ENCODE data around the gene TPRG1L. TPM values are rescaled to one million over a fixed set of nuclear protein-coding genes. Genes with fewer than 3 reads are reported as not detected.

TPRG1L gene
- total and polyA plus RNA-seq, 2 experiments from 2014 or later = 6.2 to 20.3 TPM

- Histone ChIP-seq H3K4me3 (peak within 1 kb of the TSS; percentile 79), H3K9me2 (ENCODE audit: insufficient read depth) (no peaks in the 10 kb centered on the region), H2AFZ (peak within 1 kb of the TSS; percentile 99), H3K27ac (ENCODE audit: low read depth) (no peak within 1 kb of the TSS), H3K4me2 (peak within 1 kb of the TSS; percentile 93), H3K27me3 (ENCODE audit: insufficient read depth) (peaks cover 15% of the 10 kb centered on the region), H4K20me1 (replicated peaks; ENCODE audit: insufficient read depth) (no peaks in the 10 kb centered on the region; the same call in 1 of the 2 replicates), H3K36me3 (ENCODE audit: insufficient read depth) (no peaks in the 10 kb centered on the region), H3F3A (replicated peaks; ENCODE audit: low read depth) (no peaks in the 10 kb centered on the region), H3K4me1 (ENCODE audit: insufficient read depth) (peaks cover 14% of the 10 kb centered on the region; the same call in 1 of the 2 replicates), H3K79me2 (replicated peaks; ENCODE audit: insufficient read depth) (0 out of 2 replicates have a peak, but pooled peaks cover 6% of the 10 kb centered on the region)
- Mint-ChIP-seq H3K27me3 (ENCODE audit: insufficient read depth, low read depth, poor library complexity) (peaks cover 28% of the 10 kb centered on the region), H3K4me3 (peak within 1 kb of the TSS; percentile 73), H3K4me1 (peaks cover 39% of the 10 kb centered on the region), H3K9me3 (no peaks in the 10 kb centered on the region), H3K36me3 (ENCODE audit: low read depth) (no peaks in the 10 kb centered on the region), H3K27ac (no peak within 1 kb of the TSS)
- peak; percentile 68 for ATAC-seq
- TF ChIP-seq NANOG (IDR thresholded peaks at IDR 0.05; ENCODE audit: borderline replicate concordance) = no peak
- TF ChIP-seq CREB1 (CRISPR knock-in tag; IDR thresholded peaks at IDR 0.05; ENCODE audit: low read depth) = 0 out of 2 replicates have a peak, but pooled peaks have one; percentile 7
- peak; percentile 67; the same call in 1 of the 2 replicates for TF ChIP-seq POLR2AphosphoS5 (IDR thresholded peaks at IDR 0.05; ENCODE audit: low read depth)
- peak; percentile 97 for DNase-seq (ENCODE audit: low spot score)
Observed at GRCh38 chr1:3611170-3612019, 13.4 kb upstream of the TPRG1L start, which contains the start of gene MEGF6. Gene MEGF6, minus strand, starts transcription at chr1:3611508. Its CDS starts 240 bp downstream, at chr1:3611268.

GRCh38 chr1:3612123-3612522, 12.7 kb upstream of the TPRG1L start:
- Mint-ChIP-seq H3K36me3 (ENCODE audit: low read depth) (no peaks in the 10 kb centered on the region), H3K27me3 (ENCODE audit: insufficient read depth, low read depth, poor library complexity) (peaks cover 28% of the 10 kb centered on the region), H3K9me3 (no peaks in the 10 kb centered on the region), H3K4me1 (peaks cover 39% of the 10 kb centered on the region), H3K27ac (no peak overlapping the region), H3K4me3 (peak overlapping the region; percentile 61)
- no peak for DNase-seq (ENCODE audit: low spot score)
- Histone ChIP-seq H3K27me3 (ENCODE audit: insufficient read depth) (peaks cover 15% of the 10 kb centered on the region), H3K4me3 (peak overlapping the region; percentile 60), H3F3A (replicated peaks; ENCODE audit: low read depth) (no peaks in the 10 kb centered on the region), H4K20me1 (replicated peaks; ENCODE audit: insufficient read depth) (no peaks in the 10 kb centered on the region; the same call in 1 of the 2 replicates), H3K4me2 (peak overlapping the region; percentile 82), H3K27ac (ENCODE audit: low read depth) (no peak overlapping the region), H2AFZ (peak overlapping the region; percentile 99), H3K4me1 (ENCODE audit: insufficient read depth) (peaks cover 14% of the 10 kb centered on the region; the same call in 1 of the 2 replicates), H3K9me2 (ENCODE audit: insufficient read depth) (no peaks in the 10 kb centered on the region), H3K36me3 (ENCODE audit: insufficient read depth) (no peaks in the 10 kb centered on the region), H3K79me2 (replicated peaks; ENCODE audit: insufficient read depth) (0 out of 2 replicates have a peak, but pooled peaks cover 6% of the 10 kb centered on the region)
- no peak for ATAC-seq
- TF ChIP-seq ZNF114 (CRISPR knock-in tag; IDR thresholded peaks at IDR 0.05) (no peak), CTCF (conservative IDR thresholded peaks at IDR 0.05; ENCODE audit: low read depth in 2 of 2) (0 out of 4 replicates have a peak, but pooled peaks of 1 of the 2 experiments have one; percentile 3)
